Activated CD4-positive, alpha-beta T cell treated with anti-CD3 and anti-CD28 coated beads, Interleukin-2, Interleukin-4, amounts not matched to agents 100 ng/mL and 50 ng/mL, durations not matched to agents 16 hours and 8 hours (primary cell): ENCODE data around the gene ANLN.
"Not testable (repeated sequence)": the region's sequence is repeated elsewhere in the genome, so short reads cannot be mapped to it uniquely, and the experiment has no call there.

Experiments used
- DNase-seq: peaks from one replicate; pipeline ENCODE4 v3.0.0-alpha.2; 2020; ENCODE audit warnings: low spot score

Gene ANLN

DNA sequence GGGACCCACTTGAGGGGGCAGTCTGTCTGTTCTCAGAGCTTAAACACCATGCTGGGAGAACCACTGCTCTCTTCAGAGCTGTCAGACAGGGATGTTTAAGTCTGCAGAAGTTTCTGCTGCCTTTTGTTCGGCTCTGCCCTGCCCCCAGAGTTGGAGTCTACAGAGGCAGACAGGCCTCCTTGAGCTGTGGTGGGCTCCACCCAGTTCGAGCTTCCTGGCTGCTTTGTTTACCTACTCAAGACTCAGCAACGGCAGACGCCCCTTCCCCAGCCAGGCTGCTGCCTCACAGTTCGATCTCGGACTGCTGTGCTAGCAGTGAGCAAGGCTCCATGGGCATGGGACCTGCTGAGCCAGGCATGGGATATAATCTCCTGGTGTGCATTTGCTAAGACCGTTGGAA, 11.1 kb upstream of the ANLN start:
- DNase-seq: not testable (repeated sequence)

DNA sequence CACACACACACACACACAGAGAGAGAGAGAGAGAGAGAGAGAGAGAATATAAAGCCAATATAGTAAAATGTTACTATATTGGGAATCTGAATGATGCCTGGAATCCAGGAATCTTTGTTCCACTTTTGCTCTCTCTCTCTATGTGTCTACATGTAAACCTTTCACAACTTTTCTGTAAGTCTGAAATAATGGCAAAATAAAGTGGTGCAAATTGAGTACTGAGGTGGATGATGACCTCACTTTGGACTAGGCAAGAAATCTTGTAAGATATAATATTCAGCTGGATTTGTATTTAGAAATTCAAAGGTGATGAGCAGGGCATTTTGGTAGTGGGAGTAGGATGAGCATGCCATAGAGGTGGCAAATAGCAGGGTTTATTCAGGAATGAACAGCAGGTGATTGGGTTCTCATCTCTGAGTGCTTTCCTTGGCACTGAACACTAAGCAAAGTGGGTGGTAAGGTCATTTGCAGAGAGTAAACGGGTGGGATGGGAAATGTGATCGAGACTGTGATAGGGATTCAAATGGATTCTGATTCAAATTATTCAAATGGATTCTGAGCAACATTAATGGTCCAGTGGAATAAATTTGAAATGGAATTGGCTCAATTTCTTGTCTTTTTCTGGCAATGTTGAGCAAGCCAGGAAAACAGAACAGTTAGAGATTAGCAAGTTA, 9.7 kb upstream of the ANLN start:
- no peak for DNase-seq

DNA sequence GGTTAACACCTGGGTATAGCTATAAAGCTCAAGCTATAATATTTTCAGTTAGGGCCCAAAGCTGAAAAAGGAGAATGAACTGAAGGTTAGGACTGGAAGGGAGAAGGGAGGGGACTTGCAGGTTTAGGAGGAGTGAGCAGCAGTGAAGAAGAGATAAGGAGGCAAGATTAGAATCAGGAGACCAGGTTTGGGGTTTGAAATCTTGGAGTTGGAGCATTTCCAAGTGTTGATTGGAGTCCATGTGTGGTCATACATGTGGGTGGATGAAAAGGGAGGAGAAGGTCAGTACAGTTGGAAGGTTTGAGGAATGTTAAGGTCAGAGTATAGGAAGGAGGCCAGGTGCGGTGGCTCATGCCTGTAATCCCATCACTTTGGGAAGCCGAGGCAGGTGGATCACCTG, 8.6 kb upstream of the ANLN start:
- DNase-seq: no peak

DNA sequence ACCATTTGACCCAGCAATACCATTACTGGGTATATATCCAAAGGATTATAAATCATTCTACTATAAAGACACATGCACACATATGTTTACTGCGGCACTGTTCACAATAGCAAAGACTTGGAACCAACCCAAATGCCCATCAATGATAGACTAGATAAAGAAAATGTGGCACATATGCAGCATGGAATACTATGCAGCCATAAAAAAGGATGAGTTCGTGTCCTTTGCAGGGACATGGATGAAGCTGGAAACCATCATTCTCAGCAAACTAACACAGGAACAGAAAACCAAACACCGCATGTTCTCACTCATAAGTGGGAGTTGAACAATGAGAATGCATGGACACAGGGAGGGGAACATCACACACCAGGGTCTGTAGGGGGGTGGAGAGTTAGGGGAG, 6.4 kb upstream of the ANLN start:
- DNase-seq: not testable (repeated sequence)

DNA sequence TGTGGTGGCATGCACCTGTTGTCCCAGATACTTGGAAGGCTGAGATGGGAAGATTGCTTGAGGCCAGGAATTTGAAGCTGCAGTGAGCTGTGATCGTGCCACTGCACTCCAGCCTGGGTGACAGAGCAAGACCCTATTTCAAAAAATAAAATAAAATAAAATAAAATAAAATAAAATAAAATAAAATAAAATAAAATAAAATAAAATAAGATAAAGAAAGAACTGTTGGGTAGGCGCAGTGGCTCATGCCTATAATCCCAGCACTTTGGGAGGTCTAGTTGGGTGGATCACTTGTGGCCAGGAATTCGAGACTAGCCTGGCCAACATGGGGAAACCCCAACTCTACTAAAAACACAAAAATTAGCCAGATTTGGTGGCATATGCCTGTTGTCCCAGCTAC, 4.0 kb upstream of the ANLN start:
- DNase-seq: not testable (repeated sequence)

DNA sequence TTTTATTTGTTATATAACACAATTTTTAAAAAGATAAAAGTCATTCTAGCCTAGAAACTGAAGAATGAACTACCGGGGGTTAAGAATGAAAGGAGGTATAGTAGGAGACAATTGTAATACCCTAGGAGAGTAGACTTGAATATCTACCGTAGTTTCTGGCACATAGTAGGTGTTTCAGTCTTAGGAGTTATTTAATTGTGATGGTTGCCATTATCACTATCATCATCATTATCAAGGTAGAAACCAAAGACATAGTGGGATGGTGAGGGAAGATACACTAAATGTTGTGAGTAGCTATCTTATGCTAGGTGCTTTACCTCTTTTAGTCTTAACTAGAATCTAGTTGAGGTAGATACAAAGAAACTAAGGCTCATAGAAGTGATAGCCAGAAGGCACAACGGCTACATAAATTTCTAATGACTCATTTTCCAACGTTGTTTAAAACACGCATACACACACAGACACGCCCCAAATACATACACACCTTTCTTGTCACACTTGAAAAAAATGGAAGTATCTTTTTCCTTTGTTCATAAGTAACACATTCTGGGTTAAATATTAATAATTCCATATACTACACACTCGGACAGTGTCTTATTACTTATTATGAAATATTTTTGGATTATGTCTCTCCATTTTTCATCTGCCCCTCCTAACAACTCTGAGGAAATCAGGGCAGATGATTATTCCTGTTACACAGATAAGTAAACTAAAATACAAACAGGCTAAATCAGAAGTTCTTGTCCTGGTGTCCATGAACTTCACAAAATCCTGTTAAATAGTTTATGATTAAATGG, 2.0 kb upstream of the ANLN start:
- DNase-seq: no peak

DNA sequence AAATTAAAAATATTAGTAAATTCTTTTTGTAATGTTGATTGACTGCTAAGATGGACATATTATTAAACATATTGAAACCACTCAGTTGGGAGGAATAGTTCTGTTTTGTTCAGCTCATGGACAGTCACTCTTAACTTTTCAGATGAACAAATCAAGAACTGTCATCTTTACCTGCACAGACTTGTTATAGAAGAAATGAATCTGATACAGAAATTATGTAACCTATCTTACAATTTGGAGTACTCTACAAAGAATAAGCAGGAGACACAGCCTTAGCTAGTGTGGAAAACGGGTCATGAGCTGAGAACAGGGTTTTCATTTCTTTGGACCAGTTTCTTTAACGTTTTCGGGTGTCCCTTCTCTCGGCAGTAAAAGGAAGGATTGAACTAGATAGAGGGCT, 1.2 kb upstream of the ANLN start:
- DNase-seq: no peak

DNA sequence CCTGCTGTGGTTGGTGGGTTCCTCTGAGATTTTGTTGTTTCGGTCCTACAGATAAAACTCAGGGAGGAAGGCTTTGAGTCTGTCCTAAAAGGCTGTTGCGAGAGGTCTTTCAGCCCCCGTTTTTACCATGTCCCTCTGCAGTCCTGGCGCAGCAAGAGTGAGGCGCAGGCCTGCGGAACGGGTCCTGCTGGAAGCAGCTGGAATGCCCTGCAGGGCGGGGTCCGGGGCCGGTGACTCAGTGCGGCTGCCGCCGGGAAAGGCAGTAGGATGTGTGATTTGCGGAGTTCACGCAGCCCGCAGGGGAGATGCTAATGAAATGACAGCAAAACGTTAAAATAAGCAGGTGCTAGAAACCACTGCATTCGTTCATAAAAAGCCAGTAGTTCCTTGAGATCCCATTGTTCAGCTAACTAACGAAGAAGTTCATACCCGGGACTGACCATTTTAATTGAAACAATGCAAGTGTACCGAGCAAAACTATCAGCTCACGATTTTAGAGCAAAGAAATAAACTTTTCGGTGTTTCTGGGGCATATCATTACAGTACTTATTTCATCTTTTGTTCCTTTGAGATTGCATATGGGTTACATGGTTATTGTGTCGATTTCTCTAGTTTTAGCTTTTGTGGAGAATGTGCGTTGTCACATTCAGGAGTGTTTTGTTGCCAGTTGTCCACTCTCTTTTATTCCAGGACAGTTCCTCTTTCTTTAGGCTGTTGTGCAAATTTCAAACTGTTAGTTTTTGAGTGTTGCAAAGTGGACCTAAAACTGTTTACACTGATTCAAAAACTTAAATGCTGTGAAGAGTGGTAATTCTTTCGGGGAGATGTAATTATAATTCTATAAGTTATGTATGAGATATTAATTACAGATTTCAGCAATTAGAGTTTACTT, 783 bp downstream of the ANLN start:
- DNase-seq: peak; percentile 71

DNA sequence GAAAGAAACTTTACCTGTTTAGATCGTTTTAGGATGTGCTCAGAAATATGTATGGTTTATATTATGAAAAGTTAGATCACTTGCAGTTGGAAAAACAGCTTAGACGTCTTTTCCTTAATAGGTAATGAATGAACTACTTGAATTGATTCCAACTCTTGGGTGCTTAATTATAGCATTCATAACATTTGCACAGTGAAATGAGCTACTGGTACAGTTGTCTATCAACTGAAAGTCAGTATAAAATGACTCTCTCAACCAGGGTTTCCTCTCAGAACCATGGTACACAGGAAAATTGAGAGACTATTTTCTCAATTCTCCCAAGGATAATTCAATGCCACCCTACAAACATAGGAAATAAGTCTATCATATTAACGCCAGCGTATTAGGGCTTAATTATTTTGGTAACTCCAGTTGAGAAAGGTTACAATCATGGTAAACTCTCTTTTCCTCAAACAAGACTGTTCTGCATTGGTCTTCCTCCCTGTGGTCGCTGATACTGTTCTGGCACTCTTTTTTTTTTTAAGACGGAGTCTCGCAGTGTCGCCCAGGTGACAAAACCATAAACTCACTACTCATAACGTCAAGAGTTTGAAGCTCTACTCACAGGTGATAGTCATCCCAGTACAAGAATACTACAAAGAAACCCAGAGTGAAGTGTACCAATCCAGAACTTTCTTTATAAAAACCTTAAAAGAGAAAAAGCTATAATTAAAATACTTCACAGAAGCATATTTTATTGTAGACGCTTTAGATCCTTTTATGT, 2.0 kb downstream of the ANLN start:
- DNase-seq: peak; percentile 56

DNA sequence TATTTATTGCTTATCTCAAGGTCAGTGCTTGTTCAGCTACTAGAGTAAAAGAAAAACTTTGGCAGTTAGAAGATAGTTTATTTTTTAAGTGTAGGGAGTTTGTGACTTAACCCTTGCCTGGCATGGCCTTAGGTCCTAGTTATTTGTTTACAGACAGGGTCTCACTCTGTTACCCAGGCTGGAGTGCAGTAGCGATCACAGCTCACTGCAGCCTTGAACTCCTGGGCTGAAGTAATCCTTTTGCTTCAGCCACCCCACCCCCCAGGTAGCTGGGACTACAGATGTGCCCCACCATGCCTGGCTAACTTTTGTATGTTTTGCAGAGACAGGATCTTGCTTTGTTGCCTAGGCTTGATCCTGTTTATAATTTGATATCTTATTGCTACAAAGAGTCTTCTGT, 4.2 kb downstream of the ANLN start:
- no peak for DNase-seq

DNA sequence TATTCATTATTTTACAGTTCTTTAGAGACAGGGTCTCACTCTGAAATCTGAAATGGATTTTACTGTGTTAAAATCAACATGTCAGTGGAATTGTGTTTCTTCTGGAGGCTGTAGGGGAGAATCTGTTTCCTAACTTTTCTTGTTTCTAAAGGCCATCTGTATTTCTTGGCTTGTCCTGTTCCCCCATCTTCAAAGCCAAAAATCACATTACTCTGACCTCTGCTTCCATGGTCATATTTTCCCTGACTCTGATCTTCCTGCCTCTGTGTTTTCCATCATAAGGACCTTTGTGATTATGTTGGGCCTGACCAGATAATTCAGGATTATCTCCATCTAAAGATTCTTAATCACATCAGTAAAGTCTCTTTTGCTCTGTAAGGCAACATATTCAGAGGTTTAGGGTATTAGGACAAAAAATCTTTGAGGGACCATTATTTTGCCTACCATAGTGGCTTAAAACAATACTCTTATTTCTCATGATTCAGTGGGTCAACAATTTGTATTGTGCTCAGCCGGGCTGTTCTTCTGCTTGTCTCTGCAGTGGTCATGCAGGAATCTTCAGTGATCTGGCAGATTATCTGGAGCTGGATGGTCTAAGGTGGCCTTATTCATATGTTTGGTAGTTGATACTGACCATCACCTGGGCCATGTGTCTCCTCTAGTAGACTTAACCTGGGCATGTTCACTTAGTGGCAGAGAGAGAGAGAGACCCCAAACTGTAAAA, 5.7 kb downstream of the ANLN start:
- no peak for DNase-seq

DNA sequence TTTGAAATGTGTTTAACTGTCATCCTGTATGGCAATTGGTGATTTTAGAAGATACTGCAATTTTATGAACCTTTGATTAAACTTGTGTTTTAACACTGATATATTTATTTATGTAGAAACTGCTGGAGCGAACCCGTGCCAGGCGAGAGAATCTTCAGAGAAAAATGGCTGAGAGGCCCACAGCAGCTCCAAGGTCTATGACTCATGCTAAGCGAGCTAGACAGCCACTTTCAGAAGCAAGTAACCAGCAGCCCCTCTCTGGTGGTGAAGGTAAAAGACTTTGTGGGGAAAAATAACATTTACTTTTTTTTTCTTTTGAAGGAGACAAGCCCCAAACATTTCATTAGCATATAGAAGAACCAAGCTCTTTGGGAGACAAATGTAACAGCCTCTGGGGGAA, 6.5 kb downstream of the ANLN start:
- DNase-seq: no peak

DNA sequence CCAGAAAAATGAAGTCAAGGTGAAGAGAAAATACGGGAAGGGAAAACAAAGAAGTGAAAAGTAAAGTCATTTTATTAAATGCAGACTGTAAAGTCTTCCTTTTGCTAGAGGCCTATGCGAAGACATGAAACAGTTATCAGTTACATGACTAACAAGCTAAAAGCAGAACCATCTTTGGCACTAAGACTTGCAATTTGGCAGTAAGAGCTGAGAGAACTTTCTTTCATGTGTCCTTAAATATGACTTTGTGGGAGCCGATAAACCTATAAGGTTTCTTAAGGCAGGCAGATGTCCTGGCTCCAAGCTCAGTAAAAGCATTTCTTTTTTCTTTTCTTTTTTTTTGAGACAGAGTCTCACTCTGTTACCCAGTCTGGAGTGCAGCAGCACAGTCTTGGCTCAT, 10.4 kb downstream of the ANLN start:
- no peak for DNase-seq

DNA sequence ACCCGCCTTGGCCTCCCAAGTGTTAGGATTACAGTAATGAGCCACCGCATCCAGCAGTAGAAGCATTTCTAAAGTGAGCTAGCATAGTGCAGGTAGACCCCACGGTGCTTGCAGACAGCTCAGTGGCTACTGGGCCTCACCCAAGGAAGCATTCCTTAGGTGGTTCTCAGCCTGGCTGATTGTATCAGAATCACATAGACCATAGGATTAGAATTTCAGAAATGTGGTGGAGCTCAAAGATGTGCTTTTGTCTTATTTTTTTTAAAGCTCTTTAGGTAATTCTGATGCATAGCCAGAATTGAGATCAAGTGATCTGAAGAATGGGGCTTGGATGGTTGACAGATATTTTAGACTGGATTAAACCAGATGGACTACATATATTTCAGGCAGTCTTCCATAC, 10.9 kb downstream of the ANLN start:
- DNase-seq: no peak

DNA sequence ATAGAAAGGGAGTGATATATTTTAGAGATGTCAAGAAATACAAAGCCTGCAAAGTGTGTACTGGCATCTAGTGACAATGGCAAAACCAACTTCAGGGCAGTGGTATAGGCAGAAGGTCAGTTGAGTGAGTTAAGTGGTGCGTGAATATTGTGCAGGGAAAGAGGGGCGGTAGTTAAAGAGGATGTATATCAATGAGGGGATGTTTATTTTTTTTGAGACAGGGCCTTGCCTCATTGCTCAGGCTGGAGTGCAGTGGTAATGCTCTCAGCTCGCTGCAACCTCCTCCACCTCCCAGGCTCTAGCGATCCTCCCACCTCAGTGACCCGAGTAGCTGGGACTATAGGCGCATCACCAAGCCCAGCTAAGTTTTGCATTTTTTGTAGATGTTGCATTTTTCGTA, 13.8 kb downstream of the ANLN start:
- no peak for DNase-seq

DNA sequence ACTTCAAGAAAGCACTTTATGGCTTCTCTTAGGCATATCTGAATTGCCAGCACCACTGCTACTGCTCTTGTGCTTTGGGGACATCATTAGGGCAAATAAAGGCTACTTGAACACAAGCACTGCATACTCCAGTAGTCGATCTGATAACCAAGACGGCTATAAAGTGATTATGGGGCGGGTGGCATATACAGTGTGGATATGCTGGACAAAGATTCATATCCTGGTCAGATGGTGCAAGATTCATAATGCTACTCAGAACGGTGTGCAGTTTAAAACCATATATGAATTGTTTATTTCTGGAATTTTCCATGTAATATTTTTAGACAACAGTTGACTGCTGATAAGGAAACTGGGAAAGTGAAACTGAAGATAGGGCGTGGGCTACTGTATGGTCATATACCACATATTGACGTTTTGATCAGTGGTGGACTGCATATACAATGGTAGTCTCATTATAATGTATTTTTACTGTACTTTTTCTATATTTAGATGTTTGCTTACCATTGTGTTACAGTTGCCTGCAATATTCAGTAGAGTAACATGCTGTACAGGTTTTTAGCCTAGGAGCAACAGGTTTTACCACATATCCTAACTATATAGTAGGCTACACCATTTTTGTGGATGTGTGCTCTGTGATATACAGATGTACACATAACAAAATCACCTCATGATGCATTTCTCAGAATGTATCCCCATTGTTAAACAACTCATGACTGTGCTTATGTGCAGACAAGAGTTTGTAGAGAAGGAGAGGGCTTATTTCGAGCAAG, 15.2 kb downstream of the ANLN start:
- DNase-seq: no peak

DNA sequence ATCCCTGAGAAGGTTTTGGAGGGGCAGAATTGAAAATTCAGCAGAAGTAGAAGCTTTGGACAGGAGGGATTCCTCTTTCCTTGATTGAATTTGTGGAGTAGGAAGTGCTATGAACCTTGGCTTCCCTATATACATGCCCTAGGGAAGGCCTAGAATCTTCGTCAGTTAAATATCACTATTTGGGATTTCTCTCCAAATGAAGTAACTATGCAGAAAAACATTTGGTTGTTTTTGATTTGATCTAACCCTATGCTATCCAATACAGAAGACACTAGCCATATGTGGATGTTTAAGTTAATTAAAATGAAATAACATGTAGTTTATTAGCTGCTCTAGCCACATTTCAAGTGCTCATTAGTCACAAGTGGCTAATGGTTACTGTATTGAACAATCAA, 15.7 kb downstream of the ANLN start:
- no peak for DNase-seq

DNA sequence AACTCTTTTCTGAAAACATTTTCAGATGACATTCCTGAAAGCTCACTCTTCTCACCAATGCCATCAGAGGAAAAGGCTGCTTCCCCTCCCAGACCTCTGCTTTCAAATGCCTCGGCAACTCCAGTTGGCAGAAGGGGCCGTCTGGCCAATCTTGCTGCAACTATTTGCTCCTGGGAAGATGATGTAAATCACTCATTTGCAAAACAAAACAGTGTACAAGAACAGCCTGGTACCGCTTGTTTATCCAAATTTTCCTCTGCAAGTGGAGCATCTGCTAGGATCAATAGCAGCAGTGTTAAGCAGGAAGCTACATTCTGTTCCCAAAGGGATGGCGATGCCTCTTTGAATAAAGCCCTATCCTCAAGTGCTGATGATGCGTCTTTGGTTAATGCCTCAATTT, 16.5 kb downstream of the ANLN start:
- DNase-seq: no peak

DNA sequence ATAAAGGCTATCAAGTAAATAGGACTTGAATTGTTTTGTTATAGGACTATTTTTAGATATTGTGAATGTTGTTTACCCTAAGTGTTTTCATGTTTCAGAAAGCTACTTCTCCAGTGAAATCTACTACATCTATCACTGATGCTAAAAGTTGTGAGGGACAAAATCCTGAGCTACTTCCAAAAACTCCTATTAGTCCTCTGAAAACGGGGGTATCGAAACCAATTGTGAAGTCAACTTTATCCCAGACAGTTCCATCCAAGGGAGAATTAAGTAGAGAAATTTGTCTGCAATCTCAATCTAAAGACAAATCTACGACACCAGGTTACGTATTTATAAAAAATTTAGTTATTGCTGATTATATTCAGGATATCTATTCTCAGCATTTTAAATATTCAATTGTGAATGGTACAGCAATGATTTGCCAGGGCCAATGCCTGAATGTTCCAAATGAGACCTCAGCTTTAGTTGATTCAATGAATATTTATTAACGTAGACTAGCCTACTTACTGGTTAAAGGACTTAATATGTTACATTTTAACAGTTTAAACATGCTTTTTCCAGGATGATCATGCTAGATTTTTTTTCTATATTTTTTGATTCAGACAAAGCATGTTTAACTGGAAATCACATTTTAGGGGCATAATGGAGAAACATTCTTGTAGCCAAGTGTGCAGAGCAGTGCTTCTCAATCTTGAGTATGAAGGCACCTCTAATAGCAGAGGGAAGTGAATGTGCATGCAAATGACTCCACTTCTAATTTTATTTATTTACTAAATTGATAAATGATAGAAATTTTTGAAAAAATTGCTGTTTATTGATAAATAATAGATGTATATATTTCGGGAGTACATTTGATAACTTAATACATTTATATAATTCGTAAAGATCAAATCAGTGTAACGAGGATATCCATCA, 18.2 kb downstream of the ANLN start:
- no peak for DNase-seq

DNA sequence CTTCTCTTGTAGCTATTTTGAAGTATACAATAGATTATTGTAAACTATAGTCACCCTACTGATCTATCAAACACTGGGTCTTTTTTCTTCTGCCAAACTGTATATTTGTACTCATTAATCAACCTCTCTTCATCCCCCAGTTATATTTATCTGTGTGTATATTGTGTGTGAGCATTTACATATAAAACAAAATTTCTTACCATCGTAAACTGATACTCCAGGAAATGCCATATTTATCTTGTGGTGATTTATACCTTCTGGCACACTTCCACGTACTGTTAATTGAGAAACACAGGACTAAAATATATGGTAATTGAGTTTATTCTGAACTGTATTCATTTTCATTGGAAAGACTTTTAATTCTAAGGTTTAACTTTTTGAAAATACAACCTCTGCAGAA, 18.9 kb downstream of the ANLN start:
- DNase-seq: no peak
